Measurements from ENCODE around the gene BCL2.

DNA sequence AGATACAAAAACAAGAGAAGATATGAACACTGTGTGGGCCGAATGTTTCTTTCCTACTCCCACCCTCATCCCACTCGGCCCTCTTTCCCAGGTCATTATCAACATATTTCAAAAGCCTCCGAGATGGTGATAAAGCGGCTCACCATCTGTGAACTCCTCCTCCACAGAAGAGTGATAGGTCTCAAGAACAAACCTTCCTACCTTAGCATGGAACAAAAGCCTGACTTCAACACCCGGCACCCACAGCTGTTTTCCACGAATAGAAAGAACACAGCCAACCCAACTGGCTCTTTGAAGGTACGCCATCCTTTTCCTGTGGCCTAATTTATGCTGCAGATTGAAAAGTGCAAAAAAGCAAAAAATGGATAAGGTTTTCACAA lies 28.8 kb downstream of the BCL2 start:
- TF ChIP-seq, protein P1, sequence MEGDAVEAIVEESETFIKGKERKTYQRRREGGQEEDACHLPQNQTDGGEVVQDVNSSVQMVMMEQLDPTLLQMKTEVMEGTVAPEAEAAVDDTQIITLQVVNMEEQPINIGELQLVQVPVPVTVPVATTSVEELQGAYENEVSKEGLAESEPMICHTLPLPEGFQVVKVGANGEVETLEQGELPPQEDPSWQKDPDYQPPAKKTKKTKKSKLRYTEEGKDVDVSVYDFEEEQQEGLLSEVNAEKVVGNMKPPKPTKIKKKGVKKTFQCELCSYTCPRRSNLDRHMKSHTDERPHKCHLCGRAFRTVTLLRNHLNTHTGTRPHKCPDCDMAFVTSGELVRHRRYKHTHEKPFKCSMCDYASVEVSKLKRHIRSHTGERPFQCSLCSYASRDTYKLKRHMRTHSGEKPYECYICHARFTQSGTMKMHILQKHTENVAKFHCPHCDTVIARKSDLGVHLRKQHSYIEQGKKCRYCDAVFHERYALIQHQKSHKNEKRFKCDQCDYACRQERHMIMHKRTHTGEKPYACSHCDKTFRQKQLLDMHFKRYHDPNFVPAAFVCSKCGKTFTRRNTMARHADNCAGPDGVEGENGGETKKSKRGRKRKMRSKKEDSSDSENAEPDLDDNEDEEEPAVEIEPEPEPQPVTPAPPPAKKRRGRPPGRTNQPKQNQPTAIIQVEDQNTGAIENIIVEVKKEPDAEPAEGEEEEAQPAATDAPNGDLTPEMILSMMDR (IDR thresholded peaks at IDR 0.05): no peak
- no peak for TF ChIP-seq POLR2A (IDR thresholded peaks at IDR 0.05)
- TF ChIP-seq POLR2AphosphoS5 (IDR thresholded peaks at IDR 0.05; ENCODE audit: insufficient read depth in 1 of 2, low read depth in 1 of 2): no peak
